ENCODE results near the gene MRPS33.

MRPS33 gene

DNA sequence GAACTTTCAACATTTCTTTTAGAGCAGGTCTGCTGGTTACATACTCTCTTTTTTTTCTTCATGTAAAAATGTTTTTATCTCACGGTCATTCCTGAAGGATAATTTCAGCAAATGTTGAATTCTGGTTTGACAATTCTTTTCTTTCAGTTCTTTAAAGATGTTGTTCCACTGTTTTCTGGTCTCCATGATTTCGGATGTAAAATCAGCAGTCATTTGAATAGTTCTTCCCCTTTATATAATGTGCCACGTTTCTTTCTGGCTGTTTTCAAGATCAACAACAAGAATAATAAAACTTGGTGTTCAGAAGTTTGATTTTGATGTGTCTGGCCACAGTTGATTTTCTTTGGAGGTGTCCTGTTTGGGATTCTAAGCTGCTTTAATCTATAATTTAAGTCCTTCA, 14.0 kb upstream of the MRPS33 start:
- in situ Hi-C loops (cut with HindIII; ENCODE audit: low pct_ligation_motif_present, low sequenced_read_pairs) = no loop called here
- no peak for DNase-seq
- no peaks in the 10 kb centered on the region for H3K36me3 ChIP-seq (replicated peaks)

DNA sequence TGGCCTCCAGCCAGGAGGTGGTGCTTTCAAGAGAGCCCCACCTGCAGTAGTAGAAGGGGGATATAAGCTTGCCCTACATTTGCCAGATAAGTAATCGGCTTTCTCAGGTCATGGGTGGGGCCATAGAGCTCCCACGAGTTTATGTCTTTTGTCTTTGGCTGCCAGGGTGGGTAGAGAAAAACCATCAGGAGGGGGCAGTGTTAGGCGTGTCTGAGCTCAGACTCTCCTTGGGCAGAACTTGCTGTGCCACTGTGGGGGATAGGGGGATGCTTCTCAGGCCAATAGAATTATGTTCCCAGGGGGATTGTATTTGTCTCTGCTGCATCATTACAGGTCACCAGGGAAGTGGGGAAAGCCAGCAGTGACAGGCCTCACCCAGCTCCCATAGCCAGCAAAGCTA, 12.3 kb upstream of the MRPS33 start:
- DNase-seq = no peak
- Histone ChIP-seq H3K27me3 (replicated peaks) (no peaks in the 10 kb centered on the region), H3K27ac (no peak overlapping the region), H3K36me3 (replicated peaks) (no peaks in the 10 kb centered on the region), H3K4me3 (ENCODE audit: low read depth, low read length) (no peak overlapping the region)
- in situ Hi-C loops (cut with HindIII; ENCODE audit: low pct_ligation_motif_present, low sequenced_read_pairs) = no loop called here
- TF ChIP-seq CTCF (IDR thresholded peaks at IDR 0.05; ENCODE audit: low read depth, low read length, missing control alignments) = no peak

More for the DNA sequence above, 14.0 kb upstream of the MRPS33 start:
- H3K4me3 ChIP-seq (ENCODE audit: low read depth, low read length) = no peak overlapping the region
- H3K27ac ChIP-seq = no peak overlapping the region
- H3K27me3 ChIP-seq (replicated peaks) = no peaks in the 10 kb centered on the region
- no peak for TF ChIP-seq CTCF (IDR thresholded peaks at IDR 0.05; ENCODE audit: low read depth, low read length, missing control alignments)

- no peak for DNase-seq
- H3K36me3 ChIP-seq (replicated peaks) = no peaks in the 10 kb centered on the region
- TF ChIP-seq CTCF (IDR thresholded peaks at IDR 0.05; ENCODE audit: low read depth, low read length, missing control alignments) = no peak
- in situ Hi-C loops (cut with HindIII; ENCODE audit: low pct_ligation_motif_present, low sequenced_read_pairs) = no loop called here
- H3K27ac ChIP-seq = no peak overlapping the region
- H3K27me3 ChIP-seq (replicated peaks) = no peaks in the 10 kb centered on the region
- H3K4me3 ChIP-seq (ENCODE audit: low read depth, low read length) = no peak overlapping the region
These were observed 9.9 kb upstream of the MRPS33 start for GRCh38 chr7:141024668-141025067.

DNA sequence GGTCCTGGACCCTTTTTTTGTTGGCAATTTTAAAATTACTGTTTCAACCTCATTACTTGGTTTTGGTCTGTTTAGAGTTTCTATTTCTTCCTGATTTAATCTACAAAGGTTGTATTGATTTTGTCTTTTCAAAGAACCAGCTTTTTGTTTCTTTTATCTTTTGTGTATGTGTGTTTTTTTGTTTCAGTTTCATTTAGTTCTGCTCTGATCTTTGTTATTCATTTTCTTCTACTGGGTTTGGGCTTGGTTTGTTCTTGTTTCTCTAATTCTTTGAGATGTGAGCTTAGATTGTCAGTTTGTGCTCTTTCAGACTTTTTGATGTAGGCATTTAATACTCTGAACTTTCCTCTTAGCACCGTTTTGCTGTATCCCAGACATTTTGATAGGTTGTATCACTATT, 8.5 kb upstream of the MRPS33 start:
- Histone ChIP-seq H3K27ac (no peak overlapping the region), H3K27me3 (replicated peaks) (no peaks in the 10 kb centered on the region), H3K36me3 (replicated peaks) (no peaks in the 10 kb centered on the region), H3K4me3 (ENCODE audit: low read depth, low read length) (no peak overlapping the region)
- in situ Hi-C loops (cut with HindIII; ENCODE audit: low pct_ligation_motif_present, low sequenced_read_pairs) = no loop called here
- TF ChIP-seq CTCF (IDR thresholded peaks at IDR 0.05; ENCODE audit: low read depth, low read length, missing control alignments) = no peak
- no peak for DNase-seq

DNA sequence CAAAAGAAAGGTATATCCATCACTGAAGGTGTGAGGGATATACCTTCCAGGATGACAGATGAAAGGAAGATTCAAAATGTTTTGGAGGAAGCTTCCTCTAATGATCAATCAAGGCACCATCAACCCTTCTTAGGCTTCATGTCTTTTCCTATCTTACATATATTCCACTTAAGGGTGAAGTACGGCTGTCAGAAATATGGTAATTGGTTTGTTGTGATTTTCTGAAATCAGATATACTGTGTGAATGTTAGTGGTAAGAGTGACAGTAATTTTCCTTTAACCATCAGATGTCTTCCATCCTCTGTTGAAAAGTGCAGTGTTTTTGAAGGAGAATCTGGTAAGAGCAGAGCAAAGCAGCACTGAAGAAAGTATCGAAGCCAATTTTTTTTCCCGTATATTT, 2.8 kb upstream of the MRPS33 start:
- no peak for TF ChIP-seq CTCF (IDR thresholded peaks at IDR 0.05; ENCODE audit: low read depth, low read length, missing control alignments)
- in situ Hi-C loops (cut with HindIII; ENCODE audit: low pct_ligation_motif_present, low sequenced_read_pairs) = no loop called here
- no peaks in the 10 kb centered on the region for H3K36me3 ChIP-seq (replicated peaks)
- no peaks in the 10 kb centered on the region for H3K27me3 ChIP-seq (replicated peaks)
- no peak for DNase-seq
- no peak overlapping the region for H3K27ac ChIP-seq
- no peak overlapping the region for H3K4me3 ChIP-seq (ENCODE audit: low read depth, low read length)

DNA sequence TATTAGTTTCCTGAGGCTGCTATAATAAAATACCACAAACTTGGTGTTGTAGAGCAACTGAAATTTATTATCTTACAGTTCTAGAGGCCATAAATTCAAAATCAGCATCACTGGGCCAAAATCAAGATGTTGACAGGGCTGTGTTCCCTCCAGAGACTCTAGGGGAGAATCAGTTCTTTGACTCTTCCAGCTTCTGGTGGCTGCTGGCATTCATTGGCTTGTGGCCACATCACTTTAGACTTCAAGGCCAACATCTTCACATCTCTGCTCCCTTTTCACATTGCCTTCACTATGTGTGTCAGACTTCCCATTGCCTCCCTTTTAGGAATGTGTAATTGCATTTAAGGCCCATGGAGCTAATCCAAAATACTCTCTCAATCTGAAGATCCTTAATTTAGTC, 1.6 kb upstream of the MRPS33 start:
- Histone ChIP-seq H3K27me3 (replicated peaks) (no peaks in the 10 kb centered on the region), H3K27ac (no peak overlapping the region), H3K4me3 (ENCODE audit: low read depth, low read length) (no peak overlapping the region), H3K36me3 (replicated peaks) (no peaks in the 10 kb centered on the region)
- in situ Hi-C loops (cut with HindIII; ENCODE audit: low pct_ligation_motif_present, low sequenced_read_pairs) = no loop called here
- DNase-seq = no peak
- no peak for TF ChIP-seq CTCF (IDR thresholded peaks at IDR 0.05; ENCODE audit: low read depth, low read length, missing control alignments)
